ENCODE results near the gene PRLR.

DNA sequence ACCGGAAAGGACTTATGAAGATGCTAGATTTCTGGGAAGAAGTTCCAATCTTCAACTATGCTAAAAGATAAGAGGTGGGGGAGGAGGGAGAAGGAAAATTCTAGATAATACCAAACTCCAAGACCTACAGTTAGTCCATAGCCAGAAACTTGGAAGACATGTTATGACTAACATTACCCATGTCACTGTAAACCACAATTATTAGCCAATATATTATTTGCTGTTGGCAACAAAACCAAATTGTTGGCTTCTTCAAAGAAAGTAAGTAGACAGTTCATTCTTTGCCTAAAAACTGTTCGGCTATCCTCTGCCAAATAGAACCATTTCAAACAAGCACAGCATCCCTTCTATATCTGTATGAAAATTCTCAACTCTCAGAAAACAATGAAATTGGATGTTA lies 25.1 kb downstream of the PRLR start:
- TF ChIP-seq, protein P1, sequence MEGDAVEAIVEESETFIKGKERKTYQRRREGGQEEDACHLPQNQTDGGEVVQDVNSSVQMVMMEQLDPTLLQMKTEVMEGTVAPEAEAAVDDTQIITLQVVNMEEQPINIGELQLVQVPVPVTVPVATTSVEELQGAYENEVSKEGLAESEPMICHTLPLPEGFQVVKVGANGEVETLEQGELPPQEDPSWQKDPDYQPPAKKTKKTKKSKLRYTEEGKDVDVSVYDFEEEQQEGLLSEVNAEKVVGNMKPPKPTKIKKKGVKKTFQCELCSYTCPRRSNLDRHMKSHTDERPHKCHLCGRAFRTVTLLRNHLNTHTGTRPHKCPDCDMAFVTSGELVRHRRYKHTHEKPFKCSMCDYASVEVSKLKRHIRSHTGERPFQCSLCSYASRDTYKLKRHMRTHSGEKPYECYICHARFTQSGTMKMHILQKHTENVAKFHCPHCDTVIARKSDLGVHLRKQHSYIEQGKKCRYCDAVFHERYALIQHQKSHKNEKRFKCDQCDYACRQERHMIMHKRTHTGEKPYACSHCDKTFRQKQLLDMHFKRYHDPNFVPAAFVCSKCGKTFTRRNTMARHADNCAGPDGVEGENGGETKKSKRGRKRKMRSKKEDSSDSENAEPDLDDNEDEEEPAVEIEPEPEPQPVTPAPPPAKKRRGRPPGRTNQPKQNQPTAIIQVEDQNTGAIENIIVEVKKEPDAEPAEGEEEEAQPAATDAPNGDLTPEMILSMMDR (IDR thresholded peaks at IDR 0.05) = no peak
- TF ChIP-seq ZFX (IDR thresholded peaks at IDR 0.05; ENCODE audit: borderline replicate concordance) = no peak

Measured in 22Rv1 (cell line).